Lung (tissue), 12 donors: ENCODE data around the gene BMP15. TPM values are rescaled to one million over a fixed set of nuclear protein-coding genes. Genes with fewer than 3 reads are reported as not detected.

Experiments used
- ATAC-seq: fragments of 200-7000 bp; cut with Tn5 transposase; one replicate; pipeline ENCODE4 v1.9.1; 2020; ENCODE audit warnings: moderate number of reproducible peaks; ENCODE audit not compliant: insufficient read depth, low FRiP score
- DNase-seq, 3 donors: peaks; one replicate each; pipeline ENCODE4 v3.0.0-alpha.2; 2013 to 2017
- H3K27ac ChIP-seq, 2 donors: one replicate each; pipeline ENCODE4 v1.5.1; 2013; ENCODE audit warnings: mild to moderate bottlenecking in 2 of 2, moderate library complexity in 2 of 2, control low read depth in 1 of 2, inconsistent platforms in 1 of 2, low read depth in 1 of 2, low read length in 1 of 2
- H3K27me3 ChIP-seq, 3 donors: one replicate each; pipeline ENCODE4 v1.5.1; 2013; ENCODE audit warnings: low read length in 2 of 3; ENCODE audit not compliant: control insufficient read depth in 3 of 3, insufficient read depth in 3 of 3
- H3K36me3 ChIP-seq, 4 donors: one replicate each; pipeline ENCODE4 v1.5.1; 2013; ENCODE audit warnings: low read length in 4 of 4, mild to moderate bottlenecking in 1 of 4, moderate library complexity in 1 of 4; ENCODE audit not compliant: control insufficient read depth in 4 of 4, insufficient read depth in 4 of 4
- H3K4me1 ChIP-seq, 5 donors: one replicate each; pipeline ENCODE4 v1.5.1; 2013; ENCODE audit warnings: low read length in 5 of 5, mild to moderate bottlenecking in 2 of 5, moderate library complexity in 1 of 5; ENCODE audit not compliant: control insufficient read depth in 5 of 5, insufficient read depth in 5 of 5
- H3K4me3 ChIP-seq: one replicate; pipeline ENCODE4 v1.5.1; 2013; ENCODE audit warnings: mild to moderate bottlenecking, control low read depth, moderate library complexity
- H3K9ac ChIP-seq, 2 donors: one replicate each; pipeline ENCODE4 v1.5.1; 2013; ENCODE audit warnings: low read length in 2 of 2, control low read depth in 1 of 2; ENCODE audit not compliant: insufficient read depth in 1 of 2
- H3K9me3 ChIP-seq, 4 donors: one replicate each; pipeline ENCODE4 v1.5.1; 2013; ENCODE audit warnings: low read length in 3 of 4, mild to moderate bottlenecking in 1 of 4, moderate library complexity in 1 of 4; ENCODE audit not compliant: control insufficient read depth in 4 of 4, insufficient read depth in 3 of 4
- WGBS, 2 donors: extraction: QIAGEN DNeasy Blood & Tissue Kit; methylation state at CpG; one replicate each; pipeline ENCODE4 v1.1.7; 2013; 5-methylcytosine and 5-hydroxymethylcytosine counted together
- polyA plus RNA-seq, 2 donors: library from polyadenylated mRNA; stranded (reverse); fragments of 200-250 nt; gene quantifications; one replicate each; pipeline ENCODE4 v1.2.1, GENCODE V29; 2013
- total RNA-seq, 2 donors: library from RNA; depleted of rRNA in 1 of 2; stranded (reverse); fragments of >200 nt in 1 of 2; gene quantifications; one replicate each; pipeline ENCODE4 v1.2.1, GENCODE V29; 2014 to 2021
- TF ChIP-seq, protein P1 (sequence below): IDR thresholded peaks from 2 replicates; pipeline ENCODE4 v1.5.1; 2012; ENCODE audit warnings: mild to moderate bottlenecking; ENCODE audit errors: control extremely low read depth, extremely low read depth
- donor health status: control.
- donor health status: control.
- donor health status: Bipolar disorder and iron deficiency.
- donor health status: healthy.
- donor health status: DM: yes; HTN: yes; CAD: no.

The BMP15 gene
- total and polyA plus RNA-seq, 4 donors: 0.09 to 0.34 TPM; not detected in 2

GRCh38 chrX:50893466-50893865 lies 17.1 kb upstream of the BMP15 start:
- Histone ChIP-seq H3K9me3 (peaks cover 0 to 4% (median 0%) of the 10 kb centered on the region in 4 donors), H3K9ac (no peak overlapping the region), H3K27ac (no peak overlapping the region), H3K36me3 (no peaks in the 10 kb centered on the region), H3K4me1 (peaks cover 0 to 4% (median 0%) of the 10 kb centered on the region in 5 donors), H3K4me3 (no peak overlapping the region), H3K27me3 (peaks cover 0 to 7% (median 6%) of the 10 kb centered on the region in 3 donors)
- WGBS, 2 donors: 2 to 9% methylated on average over 1 of the region's 1 CpG
- ATAC-seq: no peak
- DNase-seq: no peak
- TF ChIP-seq, protein P1, sequence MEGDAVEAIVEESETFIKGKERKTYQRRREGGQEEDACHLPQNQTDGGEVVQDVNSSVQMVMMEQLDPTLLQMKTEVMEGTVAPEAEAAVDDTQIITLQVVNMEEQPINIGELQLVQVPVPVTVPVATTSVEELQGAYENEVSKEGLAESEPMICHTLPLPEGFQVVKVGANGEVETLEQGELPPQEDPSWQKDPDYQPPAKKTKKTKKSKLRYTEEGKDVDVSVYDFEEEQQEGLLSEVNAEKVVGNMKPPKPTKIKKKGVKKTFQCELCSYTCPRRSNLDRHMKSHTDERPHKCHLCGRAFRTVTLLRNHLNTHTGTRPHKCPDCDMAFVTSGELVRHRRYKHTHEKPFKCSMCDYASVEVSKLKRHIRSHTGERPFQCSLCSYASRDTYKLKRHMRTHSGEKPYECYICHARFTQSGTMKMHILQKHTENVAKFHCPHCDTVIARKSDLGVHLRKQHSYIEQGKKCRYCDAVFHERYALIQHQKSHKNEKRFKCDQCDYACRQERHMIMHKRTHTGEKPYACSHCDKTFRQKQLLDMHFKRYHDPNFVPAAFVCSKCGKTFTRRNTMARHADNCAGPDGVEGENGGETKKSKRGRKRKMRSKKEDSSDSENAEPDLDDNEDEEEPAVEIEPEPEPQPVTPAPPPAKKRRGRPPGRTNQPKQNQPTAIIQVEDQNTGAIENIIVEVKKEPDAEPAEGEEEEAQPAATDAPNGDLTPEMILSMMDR: no peak

DNA sequence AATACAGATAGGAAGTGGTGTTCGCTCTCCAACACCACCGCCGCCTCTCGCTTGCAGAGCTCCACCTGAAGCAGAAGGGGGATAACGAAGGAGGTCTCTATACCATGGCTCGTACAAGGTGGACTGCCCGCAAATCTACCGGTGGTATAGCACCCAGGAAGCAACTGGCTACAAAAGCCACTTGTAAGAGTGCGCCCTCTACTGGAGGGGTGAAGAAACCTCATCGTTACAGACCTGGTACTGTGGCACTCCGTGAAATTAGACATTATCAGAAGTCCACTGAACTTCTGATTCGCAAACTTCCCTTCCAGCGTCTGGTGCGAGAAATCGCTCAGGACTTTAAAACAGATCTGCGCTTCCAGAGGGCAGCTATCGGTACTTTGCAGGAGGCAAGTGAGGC lies 5.2 kb upstream of the BMP15 start:
- TF ChIP-seq, protein P1: no peak
- Histone ChIP-seq H3K36me3 (no peaks in the 10 kb centered on the region), H3K27me3 (peaks cover 0 to 26% (median 3%) of the 10 kb centered on the region in 3 donors), H3K4me3 (no peak overlapping the region), H3K9ac (no peak overlapping the region), H3K4me1 (no peaks in the 10 kb centered on the region), H3K9me3 (peaks cover 0 to 4% (median 0%) of the 10 kb centered on the region in 4 donors), H3K27ac (no peak overlapping the region)
- DNase-seq: no peak
- no peak for ATAC-seq
- 85 to 97% methylated on average over 17 of the region's 17 CpGs for WGBS, 2 donors

DNA sequence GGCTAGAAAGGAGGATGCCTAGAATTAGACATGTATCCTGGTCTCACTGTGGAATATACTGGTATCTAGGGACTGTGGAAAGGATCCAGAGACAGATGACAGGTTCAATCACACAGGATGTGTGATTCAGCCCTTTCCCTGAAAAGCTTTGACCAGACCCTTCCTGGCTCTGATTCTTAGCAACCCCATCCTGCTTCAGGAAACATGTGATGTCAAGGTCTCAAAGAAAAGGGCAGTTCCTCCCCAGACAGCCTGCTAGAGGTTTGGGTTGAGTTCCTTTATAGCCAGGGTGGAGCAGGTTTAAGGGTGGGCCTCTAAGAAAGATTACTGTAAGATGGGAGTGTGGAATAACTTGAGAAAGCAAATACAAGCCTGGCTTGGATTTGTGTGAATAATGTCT lies 3.0 kb downstream of the BMP15 start:
- no peaks in the 10 kb centered on the region for H3K36me3 ChIP-seq
- no peaks in the 10 kb centered on the region for H3K4me1 ChIP-seq
- H3K9ac ChIP-seq: no peak overlapping the region
- H3K4me3 ChIP-seq: no peak overlapping the region
- H3K27ac ChIP-seq: no peak overlapping the region
- no peak for DNase-seq
- no peaks in the 10 kb centered on the region for H3K9me3 ChIP-seq
- ATAC-seq: no peak
- TF ChIP-seq, protein P1: no peak
- H3K27me3 ChIP-seq: peaks cover 0 to 22% (median 6%) of the 10 kb centered on the region in 3 donors

- H3K36me3 ChIP-seq: no peaks in the 10 kb centered on the region
- H3K4me3 ChIP-seq: no peak overlapping the region
- DNase-seq: peak in 2 of 3 donors; percentile 18 to 39
- H3K27ac ChIP-seq: no peak overlapping the region
- no peaks in the 10 kb centered on the region for H3K4me1 ChIP-seq
- ATAC-seq: no peak
- TF ChIP-seq, protein P1: no peak
- H3K9ac ChIP-seq: no peak overlapping the region
- no peaks in the 10 kb centered on the region for H3K9me3 ChIP-seq
- H3K27me3 ChIP-seq: peaks cover 0 to 10% (median 6%) of the 10 kb centered on the region in 3 donors
These were observed 9.6 kb downstream of the BMP15 start for GRCh38 chrX:50920132-50920531.
